Body of pancreas (tissue), 4 donors: ENCODE data around the gene RBBP7. TPM values are rescaled to one million over a fixed set of nuclear protein-coding genes. Genes with fewer than 3 reads are reported as not detected.

Experiments
- ATAC-seq: fragments of 150-250 bp; one replicate; pipeline ENCODE4 v1.9.1; 2016
- DNase-seq, 4 donors: peaks; one replicate each; pipeline ENCODE4 v3.0.0-alpha.2; 2019
- H3K27ac ChIP-seq, 4 donors: fragments of 200-600 bp; sonication (generic); 1 replicate in 3 of 4; 2 replicates in 1 of 4; pipeline versions ENCODE4 v1.5.1 to v1.6.1; 2016 to 2019; ENCODE audit warnings: mild to moderate bottlenecking in 1 of 4, mixed read lengths in 1 of 4, moderate library complexity in 1 of 4
- H3K27me3 ChIP-seq, 2 donors: fragments of 200-600 bp; sonication (generic); one replicate each; pipeline ENCODE4 v1.6.0; 2016; ENCODE audit warnings: mild to moderate bottlenecking in 1 of 2
- H3K36me3 ChIP-seq, 2 donors: fragments of 200-600 bp; sonication (generic); replicated peaks in 1 of 2; 2 replicates each; pipeline ENCODE4 v1.5.1; 2016; ENCODE audit warnings: low read depth in 2 of 2; ENCODE audit not compliant: insufficient read depth in 1 of 2
- H3K4me1 ChIP-seq: fragments of 200-600 bp; sonication (generic); one replicate; pipeline ENCODE4 v1.6.0; 2016
- H3K4me3 ChIP-seq, 2 donors: fragments of 200-600 bp; sonication (generic); 1 replicate in 1 of 2; 2 replicates in 1 of 2; pipeline ENCODE4 v1.5.1; 2016 to 2019
- H3K9me3 ChIP-seq, 3 donors: fragments of 200-600 bp; sonication (generic); 1 replicate in 2 of 3; 2 replicates in 1 of 3; pipeline ENCODE4 v1.5.1; 2016
- POLR2A ChIP-seq, 3 donors: fragments of 450-650 bp; IDR thresholded peaks; one replicate each; pipeline ENCODE4 v1.6.1; 2016; ENCODE audit warnings: antibody characterized with exemption in 3 of 3, mild to moderate bottlenecking in 2 of 3
- WGBS, 2 donors: methylation state at CpG; one replicate each; pipeline ENCODE4 v1.1.5; 2017; 5-methylcytosine and 5-hydroxymethylcytosine counted together
- intact Hi-C: fragments of 100-400 bp; cut with DNase I; formaldehyde crosslinking; loops from one replicate; pipeline ENCODE4 v1.15.1; 2023
- total RNA-seq, 2 donors: library from RNA; depleted of rRNA; stranded (reverse); fragments of >200 nt; gene quantifications; one replicate each; pipeline ENCODE4 v1.1.0, GENCODE V29; 2016
- TF ChIP-seq, protein P1 (sequence below), 7 experiments: fragments of 450-650 bp in 4 of 7; fragments of 200-600 bp in 3 of 7; sonication (generic) in 3 of 7; IDR thresholded peaks; one replicate each; pipeline ENCODE4 v1.5.1; 2016 to 2019; ENCODE audit warnings: antibody characterized with exemption in 7 of 7

RBBP7 gene
- total RNA-seq, 2 donors from 2014 or later: 39.4 to 53.7 TPM

DNA sequence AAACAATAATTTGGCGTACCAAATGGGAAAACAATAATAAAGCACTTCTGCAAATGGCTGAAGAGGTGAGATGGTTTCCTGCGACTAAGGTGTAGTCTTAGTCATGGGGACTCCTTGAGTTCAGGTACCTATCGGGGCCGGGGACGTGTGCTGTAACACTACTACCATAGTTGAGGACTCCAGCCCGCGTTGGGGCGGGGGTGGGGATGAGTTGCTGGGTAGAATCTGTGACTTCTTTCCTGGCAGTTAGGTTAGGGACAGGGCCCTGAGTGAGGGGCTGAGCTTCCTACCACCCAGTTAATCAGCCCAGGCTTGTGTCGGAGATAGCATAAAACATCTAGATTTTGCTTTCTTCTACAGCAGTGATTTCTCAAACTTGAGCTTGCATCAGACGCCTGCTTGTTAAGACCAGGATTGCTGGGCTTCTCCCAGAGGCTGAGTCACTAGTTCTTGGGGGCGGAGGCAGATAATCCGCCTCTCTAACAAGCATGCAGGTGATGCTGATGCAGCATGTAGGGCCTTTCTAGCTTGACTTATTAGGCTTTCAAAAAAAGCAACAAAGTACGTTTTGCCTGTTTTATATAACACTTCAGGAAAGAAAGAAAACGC, 30.2 kb downstream of the RBBP7 start:
- Histone ChIP-seq H3K9me3 (no peaks in the 10 kb centered on the region), H3K4me1 (peaks cover 11% of the 10 kb centered on the region), H3K27me3 (no peaks in the 10 kb centered on the region), H3K4me3 (no peak overlapping the region), H3K27ac (no peak overlapping the region), H3K36me3 (no peaks in the 10 kb centered on the region)
- no peak for TF ChIP-seq POLR2A (IDR thresholded peaks at IDR 0.05)
- TF ChIP-seq, protein P1, sequence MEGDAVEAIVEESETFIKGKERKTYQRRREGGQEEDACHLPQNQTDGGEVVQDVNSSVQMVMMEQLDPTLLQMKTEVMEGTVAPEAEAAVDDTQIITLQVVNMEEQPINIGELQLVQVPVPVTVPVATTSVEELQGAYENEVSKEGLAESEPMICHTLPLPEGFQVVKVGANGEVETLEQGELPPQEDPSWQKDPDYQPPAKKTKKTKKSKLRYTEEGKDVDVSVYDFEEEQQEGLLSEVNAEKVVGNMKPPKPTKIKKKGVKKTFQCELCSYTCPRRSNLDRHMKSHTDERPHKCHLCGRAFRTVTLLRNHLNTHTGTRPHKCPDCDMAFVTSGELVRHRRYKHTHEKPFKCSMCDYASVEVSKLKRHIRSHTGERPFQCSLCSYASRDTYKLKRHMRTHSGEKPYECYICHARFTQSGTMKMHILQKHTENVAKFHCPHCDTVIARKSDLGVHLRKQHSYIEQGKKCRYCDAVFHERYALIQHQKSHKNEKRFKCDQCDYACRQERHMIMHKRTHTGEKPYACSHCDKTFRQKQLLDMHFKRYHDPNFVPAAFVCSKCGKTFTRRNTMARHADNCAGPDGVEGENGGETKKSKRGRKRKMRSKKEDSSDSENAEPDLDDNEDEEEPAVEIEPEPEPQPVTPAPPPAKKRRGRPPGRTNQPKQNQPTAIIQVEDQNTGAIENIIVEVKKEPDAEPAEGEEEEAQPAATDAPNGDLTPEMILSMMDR (IDR thresholded peaks at IDR 0.05): no peak
- WGBS, 2 donors: 86 to 90% methylated on average over 3 to 11 of the region's 14 CpGs
- ATAC-seq (no peak), DNase-seq (no peak)
- intact Hi-C loops: no loop called here

DNA sequence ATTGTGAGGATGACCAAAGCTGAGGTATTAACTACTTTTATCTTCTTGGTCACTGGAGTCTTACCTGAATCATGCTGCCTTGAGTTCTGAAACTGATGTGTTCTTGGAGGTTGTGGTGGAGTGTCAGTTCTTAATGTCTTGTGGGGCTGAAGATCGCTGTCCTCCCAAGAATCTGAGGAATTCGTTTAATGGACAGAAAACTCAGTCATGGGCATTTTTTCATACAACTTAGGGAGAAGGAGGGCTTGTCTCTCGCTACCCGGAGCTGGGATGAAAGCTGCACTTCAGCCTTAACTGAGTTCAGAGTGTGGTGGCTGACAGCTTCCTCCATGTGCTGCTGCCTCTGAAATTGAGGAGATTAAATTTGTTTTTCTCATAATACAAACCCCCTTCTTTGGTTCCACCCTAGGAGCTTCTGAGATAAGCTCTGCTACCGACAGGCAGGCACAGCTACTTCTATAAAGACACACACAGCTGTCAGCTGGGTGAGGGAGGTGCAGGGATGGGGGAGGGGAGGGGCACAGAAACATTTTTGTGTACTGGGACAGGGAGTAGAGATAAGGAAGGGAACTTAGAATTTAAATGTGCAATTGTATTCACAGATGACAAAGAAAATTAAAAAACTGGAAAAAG, 30.8 kb downstream of the RBBP7 start:
- WGBS, 2 donors: 59 to 77% methylated on average over 5 of the region's 5 CpGs
- no peak for DNase-seq
- Histone ChIP-seq H3K36me3 (no peaks in the 10 kb centered on the region), H3K9me3 (no peaks in the 10 kb centered on the region), H3K27ac (no peak overlapping the region), H3K4me3 (no peak overlapping the region), H3K27me3 (no peaks in the 10 kb centered on the region), H3K4me1 (peaks cover 11% of the 10 kb centered on the region)
- ATAC-seq: no peak
- intact Hi-C loops: no loop called here
- TF ChIP-seq, protein P1 (IDR thresholded peaks at IDR 0.05): no peak
- no peak for TF ChIP-seq POLR2A (IDR thresholded peaks at IDR 0.05)

DNA sequence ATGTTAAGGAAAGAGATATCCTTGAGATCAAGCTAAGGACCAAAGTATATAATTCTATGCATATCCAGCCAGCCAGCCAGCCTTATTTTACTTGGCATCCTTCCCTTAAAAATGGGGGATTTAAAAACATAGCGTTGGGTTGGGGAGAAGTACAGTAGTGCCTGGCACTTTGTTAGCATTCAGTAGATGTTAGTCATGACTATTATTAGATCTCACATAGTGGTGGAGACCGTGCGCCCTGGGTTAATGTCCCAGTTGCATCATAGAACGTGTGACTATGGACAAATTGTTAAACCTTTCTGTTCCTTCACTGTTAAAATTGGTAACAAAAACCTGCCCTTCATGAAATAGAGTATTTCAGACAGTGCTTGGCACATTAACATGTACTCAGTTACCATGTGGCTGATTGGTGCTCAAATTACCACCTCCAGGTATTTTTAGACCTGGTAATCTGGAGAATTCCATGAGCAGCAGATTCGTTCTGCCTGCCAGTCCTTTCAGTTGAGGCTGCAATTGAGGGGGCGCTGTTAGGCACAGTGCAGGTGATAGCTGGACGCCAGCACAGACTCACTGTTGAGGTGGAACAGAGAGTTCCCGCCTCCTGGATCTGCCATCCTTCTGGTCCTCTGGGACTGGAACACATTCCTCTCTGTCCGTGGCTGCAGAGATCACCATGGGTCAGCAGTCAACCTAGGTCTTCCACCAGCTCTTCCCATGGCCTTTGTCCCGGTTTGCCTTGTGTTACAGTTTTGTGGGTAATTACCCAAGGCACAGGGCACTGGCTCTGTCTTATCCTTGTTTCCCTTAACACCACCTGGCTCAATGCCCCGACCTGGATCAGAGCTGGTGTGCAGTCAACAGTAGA, 31.7 kb downstream of the RBBP7 start:
- 58 to 60% methylated on average over 9 to 11 of the region's 11 CpGs for WGBS, 2 donors

DNA sequence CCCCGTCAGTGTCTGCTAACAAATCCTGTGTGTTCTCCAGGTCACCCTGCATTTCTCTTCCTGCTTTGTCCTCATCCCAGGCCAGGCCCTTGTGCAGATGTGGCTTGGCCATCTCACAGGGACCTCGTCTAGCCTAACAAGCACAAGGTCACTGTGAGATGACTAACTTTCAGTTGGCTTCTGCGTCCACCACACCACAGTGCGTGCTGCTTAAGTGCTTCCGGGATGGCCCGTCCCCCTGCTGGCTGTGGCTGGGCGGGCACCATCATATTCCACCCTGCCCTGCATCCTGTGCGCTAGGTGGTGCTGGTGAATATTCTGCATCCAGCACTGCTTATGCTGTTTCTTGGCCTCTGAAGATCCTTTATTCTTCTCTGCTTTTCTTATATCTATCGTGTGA, 33.8 kb downstream of the RBBP7 start:
- Histone ChIP-seq H3K36me3 (no peaks in the 10 kb centered on the region), H3K9me3 (no peaks in the 10 kb centered on the region), H3K27ac (no peak overlapping the region), H3K27me3 (no peaks in the 10 kb centered on the region), H3K4me1 (peaks cover 8% of the 10 kb centered on the region), H3K4me3 (no peak overlapping the region)
- DNase-seq (peak; percentile 25 to 45 (median 40)), ATAC-seq (peak; percentile 75)
- intact Hi-C loops: no loop called here
- WGBS, 2 donors: 62 to 72% methylated on average over 3 to 9 of the region's 9 CpGs
- TF ChIP-seq, protein P1 (IDR thresholded peaks at IDR 0.05): peak in 4 of 7 experiments; percentile 45 to 49 (median 48)
- TF ChIP-seq POLR2A (IDR thresholded peaks at IDR 0.05): no peak

More for the DNA sequence above, 31.7 kb downstream of the RBBP7 start:
- ATAC-seq (no peak), DNase-seq (peak in 2 of 4 donors; percentile 26 to 37)
- TF ChIP-seq, protein P1 (IDR thresholded peaks at IDR 0.05): no peak
- TF ChIP-seq POLR2A (IDR thresholded peaks at IDR 0.05): no peak
- Histone ChIP-seq H3K36me3 (no peaks in the 10 kb centered on the region), H3K4me3 (no peak overlapping the region), H3K27me3 (no peaks in the 10 kb centered on the region), H3K4me1 (peaks cover 6% of the 10 kb centered on the region), H3K9me3 (no peaks in the 10 kb centered on the region), H3K27ac (no peak overlapping the region)
- intact Hi-C loops: no loop called here
